A673 (cell line): ENCODE data around the gene LHPP. TPM values are rescaled to one million over a fixed set of nuclear protein-coding genes. Genes with fewer than 3 reads are reported as not detected.

Experiments used
- BruUV-seq: library from RNA; stranded (reverse); fragments of 400-500 nt; replicated peaks from 2 replicates; lab custom pipeline; 2021; lab: Mats Ljungman, UMichigan
- CTCF ChIA-PET: fragments of 300-600 bp; sonication (Branson Sonifier 250); formaldehyde crosslinking; loops from one replicate; lab custom pipeline; 2022; ENCODE audit warnings: antibody characterized with exemption; lab: Charles Lee
- POLR2A ChIA-PET: fragments of 300-600 bp; sonication (Branson Sonifier 250); formaldehyde crosslinking; loops from one replicate; lab custom pipeline; 2022; ENCODE audit warnings: antibody characterized with exemption; ENCODE audit not compliant: low non-redundant PET; lab: Charles Lee
- DNase-seq: peaks from one replicate; pipeline ENCODE4 v3.0.0-alpha.2; 2015; ENCODE audit warnings: low spot score
- H3K27ac ChIP-seq: fragments of 200-600 bp; sonication (generic); 2 replicates; pipeline ENCODE4 v1.5.1; 2016; ENCODE audit warnings: mixed run types, low read depth, mild to moderate bottlenecking, mixed read lengths, antibody characterized with exemption, low read length; ENCODE audit not compliant: poor library complexity, severe bottlenecking
- H3K27me3 ChIP-seq: fragments of 200-600 bp; sonication (generic); replicated peaks from 2 replicates; pipeline ENCODE4 v1.6.1; 2017; ENCODE audit warnings: mixed run types, low read depth, mild to moderate bottlenecking, mixed read lengths, antibody characterized with exemption, low read length; ENCODE audit not compliant: insufficient read depth, poor library complexity
- H3K36me3 ChIP-seq: fragments of 200-600 bp; sonication (generic); 2 replicates; pipeline ENCODE4 v1.6.1; 2016; ENCODE audit warnings: mixed run types, mild to moderate bottlenecking, mixed read lengths, antibody characterized with exemption, low read length; ENCODE audit not compliant: insufficient read depth, poor library complexity, severe bottlenecking
- H3K4me1 ChIP-seq: fragments of 200-600 bp; sonication (generic); 2 replicates; pipeline ENCODE4 v1.6.1; 2017; ENCODE audit warnings: mixed run types, mild to moderate bottlenecking, mixed read lengths, antibody characterized with exemption, low read length; ENCODE audit not compliant: insufficient read depth, poor library complexity, severe bottlenecking
- H3K4me3 ChIP-seq: fragments of 200-600 bp; sonication (generic); 2 replicates; pipeline ENCODE4 v1.5.1; 2016; ENCODE audit warnings: low read depth, mixed run types, mild to moderate bottlenecking, mixed read lengths, low read length; ENCODE audit not compliant: poor library complexity, severe bottlenecking
- H3K9me3 ChIP-seq: fragments of 200-600 bp; sonication (generic); 2 replicates; pipeline ENCODE4 v1.6.1; 2016; ENCODE audit warnings: mixed run types, low read depth, mild to moderate bottlenecking, mixed read lengths, antibody characterized with exemption, low read length; ENCODE audit not compliant: poor library complexity, severe bottlenecking
- EZH2 ChIP-seq: fragments of 200-600 bp; sonication (generic); IDR thresholded peaks from 2 replicates; pipeline ENCODE4 v1.6.1; 2017; ENCODE audit warnings: borderline replicate concordance, low read depth, mild to moderate bottlenecking, mixed read lengths, antibody characterized with exemption, low read length; ENCODE audit not compliant: poor library complexity, severe bottlenecking
- intact Hi-C: fragments of 100-400 bp; cut with micrococcal nuclease; formaldehyde crosslinking; loops from one replicate; pipeline ENCODE4 v1.10.0; 2022; ENCODE audit not compliant: unreplicated experiment
- total RNA-seq: library from RNA; stranded (reverse); gene quantifications from 2 replicates; pipeline ENCODE4 v1.2.3, GENCODE V29; 2021
- TF ChIP-seq, protein P1 (sequence below): fragments of 300-800, 200-600 bp; sonication (generic); conservative IDR thresholded peaks from 2 replicates; pipeline ENCODE4 v1.5.1; 2017; ENCODE audit warnings: low read depth, mild to moderate bottlenecking, antibody characterized with exemption, low read length, moderate library complexity, mixed read lengths

The LHPP gene
- total RNA-seq, 1 experiment from 2014 or later: 2.3 TPM

DNA sequence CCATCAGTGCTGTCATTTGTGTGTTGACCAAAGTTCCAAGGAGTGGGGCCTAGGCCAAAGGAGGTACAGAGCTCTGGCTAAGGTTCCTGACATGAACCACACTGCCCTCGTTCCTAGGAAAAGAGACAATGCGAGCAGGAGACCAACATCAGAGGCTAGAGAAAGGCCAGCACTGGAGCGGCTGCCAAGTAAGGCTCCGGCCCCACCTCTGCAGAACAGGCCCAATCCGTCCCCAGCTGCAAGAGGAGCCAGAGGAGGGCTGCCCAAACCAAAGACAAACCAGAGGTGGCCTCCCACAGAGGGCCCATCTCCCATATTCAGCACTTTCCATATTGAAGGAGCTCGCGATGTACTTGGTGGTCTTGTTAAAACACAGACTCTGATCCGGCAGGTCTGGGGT lies 201.6 kb downstream of the LHPP start:
- no peaks in the 10 kb centered on the region for H3K9me3 ChIP-seq
- CTCF ChIA-PET: no interaction called here
- POLR2A ChIA-PET: no interaction called here

More for the DNA sequence above, 201.6 kb downstream of the LHPP start:
- DNase-seq: no peak
- no TSS peak for BruUV-seq
- no peaks in the 10 kb centered on the region for H3K36me3 ChIP-seq
- H3K4me3 ChIP-seq: no peak overlapping the region
- intact Hi-C loops: no loop called here
- H3K27me3 ChIP-seq: no peaks in the 10 kb centered on the region
- peaks cover 11% of the 10 kb centered on the region for H3K4me1 ChIP-seq
- no peak overlapping the region for H3K27ac ChIP-seq
- TF ChIP-seq EZH2: no peak
- TF ChIP-seq, protein P1, sequence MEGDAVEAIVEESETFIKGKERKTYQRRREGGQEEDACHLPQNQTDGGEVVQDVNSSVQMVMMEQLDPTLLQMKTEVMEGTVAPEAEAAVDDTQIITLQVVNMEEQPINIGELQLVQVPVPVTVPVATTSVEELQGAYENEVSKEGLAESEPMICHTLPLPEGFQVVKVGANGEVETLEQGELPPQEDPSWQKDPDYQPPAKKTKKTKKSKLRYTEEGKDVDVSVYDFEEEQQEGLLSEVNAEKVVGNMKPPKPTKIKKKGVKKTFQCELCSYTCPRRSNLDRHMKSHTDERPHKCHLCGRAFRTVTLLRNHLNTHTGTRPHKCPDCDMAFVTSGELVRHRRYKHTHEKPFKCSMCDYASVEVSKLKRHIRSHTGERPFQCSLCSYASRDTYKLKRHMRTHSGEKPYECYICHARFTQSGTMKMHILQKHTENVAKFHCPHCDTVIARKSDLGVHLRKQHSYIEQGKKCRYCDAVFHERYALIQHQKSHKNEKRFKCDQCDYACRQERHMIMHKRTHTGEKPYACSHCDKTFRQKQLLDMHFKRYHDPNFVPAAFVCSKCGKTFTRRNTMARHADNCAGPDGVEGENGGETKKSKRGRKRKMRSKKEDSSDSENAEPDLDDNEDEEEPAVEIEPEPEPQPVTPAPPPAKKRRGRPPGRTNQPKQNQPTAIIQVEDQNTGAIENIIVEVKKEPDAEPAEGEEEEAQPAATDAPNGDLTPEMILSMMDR: no peak

Other genes starting within 250 kb of the LHPP start
- gene OAT, start 42.9 kb upstream of the LHPP start, total RNA-seq: 25.2 and 26.9 TPM in 2 replicates
- not detected in 2 replicates for gene NKX1-2, start 11.8 kb upstream of the LHPP start, total RNA-seq